IgD-negative memory B cell (primary cell): Measurements from ENCODE around the gene RAB11FIP3. TPM values are rescaled to one million over a fixed set of nuclear protein-coding genes. Genes with fewer than 3 reads are reported as not detected.
A peak's percentile ranks its signal among the peaks of the same experiment; 100 is the strongest.
"Not testable (repeated sequence)": the region's sequence is repeated elsewhere in the genome, so short reads cannot be mapped to it uniquely, and the experiment has no call there.

Source experiments
- H3K27ac Mint-ChIP-seq, 3 donors: one replicate each; pipeline ENCODE4 v1.8.0; 2020 to 2022; ENCODE audit warnings: mild to moderate bottlenecking in 3 of 3, mixed read lengths in 3 of 3, moderate library complexity in 1 of 3
- H3K27me3 Mint-ChIP-seq: one replicate; pipeline ENCODE4 v1.8.0; 2021; ENCODE audit warnings: mixed read lengths
- H3K36me3 Mint-ChIP-seq: one replicate; pipeline ENCODE4 v1.8.0; 2020; ENCODE audit warnings: mild to moderate bottlenecking, mixed read lengths
- H3K4me1 Mint-ChIP-seq, 3 donors: one replicate each; pipeline ENCODE4 v1.8.0; 2020 to 2022; ENCODE audit warnings: mixed read lengths in 3 of 3, mild to moderate bottlenecking in 1 of 3
- H3K4me3 Mint-ChIP-seq, 4 donors: one replicate each; pipeline ENCODE4 v1.8.0; 2020 to 2022; ENCODE audit warnings: mild to moderate bottlenecking in 4 of 4, mixed read lengths in 4 of 4, moderate library complexity in 3 of 4
- H3K9me3 Mint-ChIP-seq, 3 donors: one replicate each; pipeline ENCODE4 v1.8.0; 2020 to 2021; ENCODE audit warnings: mixed read lengths in 3 of 3, mild to moderate bottlenecking in 1 of 3
- polyA plus RNA-seq: library from polyadenylated mRNA; unstranded; fragments of 300-500 nt; fragmentation: Illumina TruSeq; gene quantifications from one replicate; pipeline ENCODE4 v1.2.3, GENCODE V29; 2021

The RAB11FIP3 gene
- polyA plus RNA-seq, 1 donor from 2014 or later, result 1.9 TPM

GRCh38 chr16:499924-500323 is 74.5 kb downstream of the RAB11FIP3 start:
- Mint-ChIP-seq H3K27me3 (no peaks in the 10 kb centered on the region), H3K4me1 (no peaks in the 10 kb centered on the region), H3K27ac (peak overlapping the region in 1 of 3 donors; percentile 18), H3K4me3 (peak overlapping the region in 1 of 4 donors; percentile 60), H3K9me3 (no peaks in the 10 kb centered on the region), H3K36me3 (peaks cover 1% of the 10 kb centered on the region)

- no peaks in the 10 kb centered on the region for H3K9me3 Mint-ChIP-seq
- no peak overlapping the region for H3K4me3 Mint-ChIP-seq
- peaks cover 1% of the 10 kb centered on the region for H3K36me3 Mint-ChIP-seq
- no peak overlapping the region for H3K27ac Mint-ChIP-seq
- no peaks in the 10 kb centered on the region for H3K4me1 Mint-ChIP-seq
- H3K27me3 Mint-ChIP-seq, result no peaks in the 10 kb centered on the region
Measured at GRCh38 chr16:500709-501108, 75.3 kb downstream of the RAB11FIP3 start.

- Mint-ChIP-seq H3K36me3 (no peaks in the 10 kb centered on the region), H3K4me1 (no peaks in the 10 kb centered on the region), H3K9me3 (no peaks in the 10 kb centered on the region), H3K27me3 (no peaks in the 10 kb centered on the region), H3K27ac (peak overlapping the region in 2 of 3 donors; percentile 10 to 46), H3K4me3 (no peak overlapping the region)
Measured at GRCh38 chr16:502179-502943, 76.9 kb downstream of the RAB11FIP3 start.

GRCh38 chr16:503150-504071 is 78.0 kb downstream of the RAB11FIP3 start:
- Mint-ChIP-seq H3K27me3 (no peaks in the 10 kb centered on the region), H3K4me3 (peak overlapping the region in 2 of 4 donors; percentile 58 to 65), H3K27ac (peak overlapping the region in 2 of 3 donors; percentile 10 to 46), H3K36me3 (no peaks in the 10 kb centered on the region), H3K4me1 (no peaks in the 10 kb centered on the region), H3K9me3 (no peaks in the 10 kb centered on the region)

GRCh38 chr16:505479-506245 is 80.2 kb downstream of the RAB11FIP3 start:
- H3K27ac Mint-ChIP-seq, result no peak overlapping the region
- no peaks in the 10 kb centered on the region for H3K4me1 Mint-ChIP-seq
- peaks cover 4% of the 10 kb centered on the region for H3K36me3 Mint-ChIP-seq
- H3K27me3 Mint-ChIP-seq, result no peaks in the 10 kb centered on the region
- no peaks in the 10 kb centered on the region for H3K9me3 Mint-ChIP-seq
- H3K4me3 Mint-ChIP-seq, result no peak overlapping the region

- Mint-ChIP-seq H3K9me3 (no peaks in the 10 kb centered on the region), H3K4me3 (no peak overlapping the region), H3K27me3 (no peaks in the 10 kb centered on the region), H3K36me3 (peaks cover 4% of the 10 kb centered on the region), H3K27ac (no peak overlapping the region), H3K4me1 (no peaks in the 10 kb centered on the region)
Measured at GRCh38 chr16:506246-506546, 80.7 kb downstream of the RAB11FIP3 start.

- not testable (repeated sequence) for H3K27ac Mint-ChIP-seq, H3K4me1 Mint-ChIP-seq, H3K27me3 Mint-ChIP-seq, H3K4me3 Mint-ChIP-seq, H3K36me3 Mint-ChIP-seq, H3K9me3 Mint-ChIP-seq
Measured at GRCh38 chr16:507527-507926, 82.1 kb downstream of the RAB11FIP3 start.

GRCh38 chr16:507996-508395 is 82.5 kb downstream of the RAB11FIP3 start:
- H3K4me3 Mint-ChIP-seq, result no peak overlapping the region
- H3K27ac Mint-ChIP-seq, result no peak overlapping the region
- H3K27me3 Mint-ChIP-seq, result no peaks in the 10 kb centered on the region
- peaks cover 4% of the 10 kb centered on the region for H3K36me3 Mint-ChIP-seq
- no peaks in the 10 kb centered on the region for H3K9me3 Mint-ChIP-seq
- no peaks in the 10 kb centered on the region for H3K4me1 Mint-ChIP-seq

GRCh38 chr16:508884-509736 is 83.7 kb downstream of the RAB11FIP3 start:
- H3K4me1 Mint-ChIP-seq, result no peaks in the 10 kb centered on the region
- H3K9me3 Mint-ChIP-seq, result no peaks in the 10 kb centered on the region
- peak overlapping the region in 1 of 4 donors; percentile 44 for H3K4me3 Mint-ChIP-seq
- peak overlapping the region in 1 of 3 donors; percentile 85 for H3K27ac Mint-ChIP-seq
- H3K36me3 Mint-ChIP-seq, result peaks cover 4% of the 10 kb centered on the region
- H3K27me3 Mint-ChIP-seq, result no peaks in the 10 kb centered on the region

GRCh38 chr16:510066-510825 is 84.8 kb downstream of the RAB11FIP3 start:
- Mint-ChIP-seq H3K4me1 (no peaks in the 10 kb centered on the region), H3K4me3 (no peak overlapping the region), H3K27ac (no peak overlapping the region), H3K36me3 (peaks cover 7% of the 10 kb centered on the region), H3K9me3 (no peaks in the 10 kb centered on the region), H3K27me3 (no peaks in the 10 kb centered on the region)

- Mint-ChIP-seq H3K4me1 (no peaks in the 10 kb centered on the region), H3K9me3 (no peaks in the 10 kb centered on the region), H3K27ac (no peak overlapping the region), H3K4me3 (no peak overlapping the region), H3K36me3 (peaks cover 7% of the 10 kb centered on the region), H3K27me3 (no peaks in the 10 kb centered on the region)
Measured at GRCh38 chr16:512802-513201, 87.4 kb downstream of the RAB11FIP3 start.

GRCh38 chr16:513950-514349 is 88.5 kb downstream of the RAB11FIP3 start:
- H3K27me3 Mint-ChIP-seq, result no peaks in the 10 kb centered on the region
- no peak overlapping the region for H3K27ac Mint-ChIP-seq
- no peaks in the 10 kb centered on the region for H3K4me1 Mint-ChIP-seq
- H3K9me3 Mint-ChIP-seq, result no peaks in the 10 kb centered on the region
- peaks cover 7% of the 10 kb centered on the region for H3K36me3 Mint-ChIP-seq
- no peak overlapping the region for H3K4me3 Mint-ChIP-seq

- no peaks in the 10 kb centered on the region for H3K9me3 Mint-ChIP-seq
- no peaks in the 10 kb centered on the region for H3K27me3 Mint-ChIP-seq
- H3K4me1 Mint-ChIP-seq, result no peaks in the 10 kb centered on the region
- no peak overlapping the region for H3K4me3 Mint-ChIP-seq
- H3K27ac Mint-ChIP-seq, result peak overlapping the region in 1 of 3 donors; percentile 57
- peaks cover 6% of the 10 kb centered on the region for H3K36me3 Mint-ChIP-seq
Measured at GRCh38 chr16:515175-515938, 89.9 kb downstream of the RAB11FIP3 start.
